SK-N-MC (cell line): ENCODE results near the gene CST11.

Source experiments
- EZH2 ChIP-seq: fragments of 200-600 bp; sonication (generic); IDR thresholded peaks from one replicate; pipeline ENCODE4 v1.6.1; 2017; ENCODE audit warnings: antibody characterized with exemption
- FOXP2 ChIP-seq: optimal IDR thresholded peaks from 2 replicates; pipeline ENCODE3; 2011; ENCODE audit warnings: mild to moderate bottlenecking, moderate library complexity; ENCODE audit not compliant: insufficient read depth; ENCODE audit errors: extremely low read length, control extremely low read depth
- POLR2AphosphoS5 ChIP-seq: IDR thresholded peaks from 2 replicates; pipeline ENCODE4 v1.6.1; 2012; ENCODE audit warnings: mild to moderate bottlenecking, low read depth, low read length, borderline replicate concordance

- TF ChIP-seq POLR2AphosphoS5, result no peak
- no peak for TF ChIP-seq EZH2
- no peak for TF ChIP-seq FOXP2
These were observed 23.5 kb upstream of the CST11 start for GRCh38 chr20:23476015-23476754.
